GM23338 (cell line): ENCODE data around the gene CHCHD6. TPM values are rescaled to one million over a fixed set of nuclear protein-coding genes. Genes with fewer than 3 reads are reported as not detected.
A peak's percentile ranks its signal among the peaks of the same experiment; 100 is the strongest.

ENCODE experiments used
- ATAC-seq: fragments of 200-7000 bp; cut with Tn5 transposase; 3 replicates; pipeline ENCODE4 v1.9.1; 2020
- DNase-seq: peaks from one replicate; pipeline ENCODE4 v3.0.0-alpha.2; 2015; ENCODE audit warnings: low spot score
- H2AFZ ChIP-seq: fragments of 200-600 bp; sonication (generic); 2 replicates; pipeline ENCODE4 v1.8.0; 2016; ENCODE audit warnings: antibody characterized with exemption, mild to moderate bottlenecking, moderate library complexity
- H3F3A ChIP-seq: fragments of 200-600 bp; sonication (generic); replicated peaks from 2 replicates; pipeline ENCODE4 v1.8.0; 2017; ENCODE audit warnings: antibody characterized with exemption, mixed run types, low read depth
- H3K27ac ChIP-seq: fragments of 200-600 bp; sonication (generic); 2 replicates; pipeline ENCODE4 v1.6.1; 2016; ENCODE audit warnings: low read depth
- H3K27me3 ChIP-seq: fragments of 200-600 bp; sonication (generic); 2 replicates; pipeline ENCODE4 v1.8.0; 2016; ENCODE audit warnings: mild to moderate bottlenecking, mixed run types, moderate library complexity; ENCODE audit not compliant: insufficient read depth
- H3K36me3 ChIP-seq: fragments of 200-600 bp; sonication (generic); 2 replicates; pipeline ENCODE4 v1.8.0; 2016; ENCODE audit warnings: mild to moderate bottlenecking; ENCODE audit not compliant: insufficient read depth
- H3K4me1 ChIP-seq: fragments of 200-600 bp; sonication (generic); 2 replicates; pipeline ENCODE4 v1.8.0; 2016; ENCODE audit warnings: mild to moderate bottlenecking, moderate library complexity; ENCODE audit not compliant: insufficient read depth
- H3K4me2 ChIP-seq: fragments of 200-600 bp; sonication (generic); 2 replicates; pipeline ENCODE4 v1.7.1; 2017; ENCODE audit warnings: mixed run types
- H3K4me3 ChIP-seq: fragments of 200-600 bp; sonication (generic); 2 replicates; pipeline ENCODE4 v1.6.1; 2016; ENCODE audit warnings: mixed run types
- H3K79me2 ChIP-seq: fragments of 200-600 bp; sonication (generic); replicated peaks from 2 replicates; pipeline ENCODE4 v1.8.0; 2017; ENCODE audit warnings: mild to moderate bottlenecking; ENCODE audit not compliant: insufficient read depth
- H3K9me2 ChIP-seq: fragments of 200-600 bp; sonication (generic); 2 replicates; pipeline ENCODE4 v1.8.0; 2017; ENCODE audit not compliant: insufficient read depth
- H4K20me1 ChIP-seq: fragments of 200-600 bp; sonication (generic); replicated peaks from 2 replicates; pipeline ENCODE4 v1.8.0; 2017; ENCODE audit warnings: mild to moderate bottlenecking; ENCODE audit not compliant: insufficient read depth
- H3K27ac Mint-ChIP-seq: 2 replicates; pipeline ENCODE4 v1.8.0; 2020; ENCODE audit warnings: inconsistent platforms, mild to moderate bottlenecking, moderate library complexity, mixed read lengths
- H3K27me3 Mint-ChIP-seq: 3 replicates; pipeline ENCODE4 v1.8.0; 2022; ENCODE audit warnings: low read depth, mild to moderate bottlenecking, moderate library complexity, mixed read lengths, inconsistent platforms; ENCODE audit not compliant: insufficient read depth, poor library complexity
- H3K36me3 Mint-ChIP-seq: 3 replicates; pipeline ENCODE4 v1.8.0; 2021; ENCODE audit warnings: low read depth, mild to moderate bottlenecking, inconsistent platforms, moderate library complexity, mixed read lengths
- H3K4me1 Mint-ChIP-seq: 3 replicates; pipeline ENCODE4 v1.8.0; 2020; ENCODE audit warnings: mild to moderate bottlenecking, inconsistent platforms, mixed read lengths
- H3K4me3 Mint-ChIP-seq: 3 replicates; pipeline ENCODE4 v1.8.0; 2021; ENCODE audit warnings: moderate library complexity, mild to moderate bottlenecking, inconsistent platforms, mixed read lengths
- H3K9me3 Mint-ChIP-seq: 3 replicates; pipeline ENCODE4 v1.8.0; 2020; ENCODE audit warnings: moderate library complexity, mild to moderate bottlenecking, inconsistent platforms, mixed read lengths
- CREB1 ChIP-seq: fragments of 250-450 bp; sonication (Bioruptor Pico); IDR thresholded peaks from 2 replicates; pipeline ENCODE4 v1.5.0; 2020; ENCODE audit warnings: low read depth, mild to moderate bottlenecking, moderate library complexity
- CTCF ChIP-seq, 2 experiments: fragments of 200-600 bp in 1 of 2; sonication (generic) in 1 of 2; conservative IDR thresholded peaks; 2 replicates each; pipeline versions ENCODE4 v1.5.1 to v1.6.1; 2016 to 2017; ENCODE audit warnings: antibody characterized with exemption in 2 of 2, low read depth in 2 of 2, mild to moderate bottlenecking in 2 of 2, moderate library complexity in 1 of 2
- ETS1 ChIP-seq: IDR thresholded peaks from 2 replicates; pipeline ENCODE4 v1.6.1; 2016; ENCODE audit warnings: antibody characterized with exemption
- EZH2 ChIP-seq: fragments of 200-600 bp; sonication (generic); IDR thresholded peaks from one replicate; pipeline ENCODE4 v1.8.0; 2017; ENCODE audit warnings: antibody characterized with exemption, mild to moderate bottlenecking, low read depth; ENCODE audit not compliant: unreplicated experiment
- EZH2phosphoT487 ChIP-seq: fragments of 200-600 bp; sonication (generic); IDR thresholded peaks from one replicate; pipeline ENCODE4 v1.8.1; 2018; ENCODE audit warnings: antibody characterized with exemption; ENCODE audit not compliant: unreplicated experiment
- JUNB ChIP-seq: IDR thresholded peaks from one replicate; pipeline ENCODE4 v1.6.1; 2016; ENCODE audit warnings: antibody characterized with exemption; ENCODE audit not compliant: unreplicated experiment
- NANOG ChIP-seq: IDR thresholded peaks from 2 replicates; pipeline ENCODE4 v1.6.1; 2016; ENCODE audit warnings: antibody characterized with exemption, borderline replicate concordance
- POLR2AphosphoS5 ChIP-seq: IDR thresholded peaks from 2 replicates; pipeline ENCODE4 v1.6.1; 2016; ENCODE audit warnings: antibody characterized with exemption, low read depth
- REST ChIP-seq: IDR thresholded peaks from one replicate; pipeline ENCODE4 v1.6.1; 2018; ENCODE audit warnings: antibody characterized with exemption; ENCODE audit not compliant: unreplicated experiment
- STAT1 ChIP-seq: IDR thresholded peaks from one replicate; pipeline ENCODE4 v1.6.1; 2016; ENCODE audit warnings: antibody characterized with exemption; ENCODE audit not compliant: unreplicated experiment
- ZNF114 ChIP-seq: fragments of 250-450 bp; sonication (Bioruptor Pico); IDR thresholded peaks from 2 replicates; pipeline ENCODE4 v1.5.0; 2020; ENCODE audit warnings: mild to moderate bottlenecking, moderate library complexity
- ZNF331 ChIP-seq: fragments of 250-450 bp; sonication (Bioruptor Pico); IDR thresholded peaks from 2 replicates; pipeline ENCODE4 v1.5.0; 2020; ENCODE audit warnings: low read depth, mild to moderate bottlenecking, moderate library complexity
- ZNF462 ChIP-seq: fragments of 250-450 bp; sonication (Bioruptor Pico); IDR thresholded peaks from 2 replicates; pipeline ENCODE4 v1.5.0; 2020; ENCODE audit warnings: mild to moderate bottlenecking, moderate library complexity
- polyA plus RNA-seq: library from polyadenylated mRNA; unstranded; fragments of >200 nt; fragmentation: Nextera tagmentation; extraction: Ambion mirVana; gene quantifications from 2 replicates; pipeline ENCODE4 v1.2.1, GENCODE V29; 2016
- total RNA-seq: library from RNA; depleted of rRNA; stranded (reverse); fragments of >200 nt; shearing (Covaris generic); gene quantifications from 2 replicates; pipeline ENCODE4 v1.2.3, GENCODE V29; 2014

The CHCHD6 gene
- total and polyA plus RNA-seq, 2 experiments from 2014 or later, result 28.8 to 43.0 TPM

- no peak overlapping the region for H3K4me3 ChIP-seq
- H3K27ac Mint-ChIP-seq, result peak overlapping the region; percentile 48
Measured at GRCh38 chr3:126959921-126960603, 256.0 kb downstream of the CHCHD6 start.

More at GRCh38 chr3:126959921-126960603, 256.0 kb downstream of the CHCHD6 start:
- Histone ChIP-seq H3K27me3 (no peaks in the 10 kb centered on the region), H3K36me3 (no peaks in the 10 kb centered on the region), H2AFZ (no peak overlapping the region), H3K79me2 (no peaks in the 10 kb centered on the region), H3K9me2 (no peaks in the 10 kb centered on the region), H3K27ac (no peak overlapping the region), H3K4me1 (no peaks in the 10 kb centered on the region), H3K4me2 (no peak overlapping the region), H4K20me1 (no peaks in the 10 kb centered on the region; the same call in 1 of the 2 replicates), H3F3A (no peaks in the 10 kb centered on the region)
- Mint-ChIP-seq H3K9me3 (no peaks in the 10 kb centered on the region; the same call in 2 of the 3 replicates), H3K4me3 (no peak overlapping the region), H3K36me3 (no peaks in the 10 kb centered on the region), H3K27me3 (peaks cover 20% of the 10 kb centered on the region), H3K4me1 (peaks cover 17% of the 10 kb centered on the region)
- no peak for TF ChIP-seq CREB1 (CRISPR knock-in tag)
- TF ChIP-seq EZH2phosphoT487, result no peak
- TF ChIP-seq CTCF (conservative IDR thresholded peaks at IDR 0.05; ENCODE audit: low read depth in 2 of 2), result no peak
- no peak for TF ChIP-seq POLR2AphosphoS5
- no peak for TF ChIP-seq EZH2
- TF ChIP-seq STAT1, result no peak
- TF ChIP-seq NANOG, result no peak
- no peak for TF ChIP-seq JUNB
- no peak for TF ChIP-seq ZNF114 (CRISPR knock-in tag)
- TF ChIP-seq REST, result no peak
- no peak for TF ChIP-seq ETS1
- TF ChIP-seq ZNF462 (CRISPR knock-in tag), result no peak
- TF ChIP-seq ZNF331 (CRISPR knock-in tag), result no peak
- peak; percentile 32 for DNase-seq
- ATAC-seq, result peak; percentile 23
